ENCODE results near the gene CUBN.

The CUBN gene

GRCh38 chr10:16952610-16953009 is 177.0 kb downstream of the CUBN start:
- DNase-seq (ENCODE audit: low read depth in 2 of 2): no peak

- DNase-seq (ENCODE audit: low read depth in 2 of 2): no peak
Observed at GRCh38 chr10:16952080-16952479, 177.5 kb downstream of the CUBN start.

DNA sequence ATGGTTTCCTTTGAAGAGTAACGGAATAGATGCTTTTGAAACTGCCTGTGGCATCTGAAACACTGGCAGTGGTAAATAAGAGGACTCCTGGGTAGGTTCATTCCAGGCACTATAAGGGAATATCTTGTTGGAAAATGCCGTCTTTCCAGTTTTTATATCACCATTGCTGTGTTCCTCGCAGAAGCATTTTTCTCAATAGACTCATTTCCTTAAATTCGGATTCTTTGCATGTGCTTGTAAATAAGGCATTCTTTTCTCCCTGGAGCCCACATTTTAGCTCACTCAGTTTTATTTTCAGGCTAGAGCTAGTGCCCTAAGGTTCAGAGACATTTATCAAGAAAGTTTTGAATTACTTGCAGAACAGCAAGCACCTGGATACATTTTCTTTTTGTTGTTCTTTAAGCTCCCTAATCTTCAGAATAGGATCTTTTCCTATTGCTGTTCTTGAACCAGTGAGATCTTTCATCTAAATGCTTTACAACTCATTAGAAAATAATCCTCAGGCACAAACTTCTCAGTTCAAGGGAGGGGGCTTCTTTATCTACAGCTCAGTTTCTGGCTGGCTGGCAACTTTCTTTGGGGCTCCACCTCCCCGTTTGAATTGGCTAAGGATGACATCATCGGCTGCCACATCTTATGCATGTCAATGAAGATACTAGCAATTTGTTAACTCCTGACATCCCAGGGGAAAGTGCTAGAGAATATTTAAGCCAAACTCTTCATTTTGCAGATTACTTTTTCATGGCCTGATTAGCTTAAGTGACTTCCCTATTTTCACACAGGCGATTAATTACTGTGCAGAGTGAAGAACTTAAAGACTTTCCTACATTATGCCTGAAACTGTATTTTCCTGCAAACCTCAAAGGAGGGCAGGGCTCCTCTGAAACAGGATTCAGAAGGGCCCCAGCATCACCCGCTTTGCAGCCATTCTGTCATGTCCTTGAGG is 178.7 kb downstream of the CUBN start:
- DNase-seq (ENCODE audit: low read depth in 2 of 2): no peak

GRCh38 chr10:16949816-16950215 is 179.8 kb downstream of the CUBN start:
- no peak for DNase-seq (ENCODE audit: low read depth in 2 of 2)

GRCh38 chr10:16948361-16948760 is 181.2 kb downstream of the CUBN start:
- no peak for DNase-seq (ENCODE audit: low read depth in 2 of 2)

DNA sequence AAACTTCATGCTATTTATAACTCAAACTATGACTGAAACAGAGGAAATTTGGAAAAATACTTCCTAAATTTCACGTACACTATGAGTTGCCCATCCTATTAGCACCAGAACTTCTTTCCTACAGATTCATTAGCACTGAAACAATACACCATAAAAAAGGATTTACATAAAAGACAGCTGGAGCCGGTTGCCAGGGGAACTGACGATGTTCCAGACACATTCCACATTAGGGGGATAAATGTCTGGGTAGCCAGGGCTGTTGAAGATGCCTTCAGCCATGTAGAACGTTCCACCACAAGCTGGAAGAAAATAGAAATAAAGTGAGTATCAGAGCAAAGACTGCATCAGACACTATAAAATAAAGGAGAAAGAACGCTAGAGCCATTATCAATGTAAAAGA is 182.5 kb downstream of the CUBN start:
- DNase-seq (ENCODE audit: low read depth in 2 of 2): no peak

GRCh38 chr10:16945593-16945992 is 184.0 kb downstream of the CUBN start:
- DNase-seq (ENCODE audit: low read depth in 2 of 2): no peak

- no peak for DNase-seq (ENCODE audit: low read depth in 2 of 2)
Observed at GRCh38 chr10:16944986-16945385, 184.6 kb downstream of the CUBN start.

GRCh38 chr10:16944402-16944801 is 185.2 kb downstream of the CUBN start:
- no peak for DNase-seq (ENCODE audit: low read depth in 2 of 2)

GRCh38 chr10:16943295-16944285 is 186.0 kb downstream of the CUBN start:
- DNase-seq (ENCODE audit: low read depth in 2 of 2): no peak

DNA sequence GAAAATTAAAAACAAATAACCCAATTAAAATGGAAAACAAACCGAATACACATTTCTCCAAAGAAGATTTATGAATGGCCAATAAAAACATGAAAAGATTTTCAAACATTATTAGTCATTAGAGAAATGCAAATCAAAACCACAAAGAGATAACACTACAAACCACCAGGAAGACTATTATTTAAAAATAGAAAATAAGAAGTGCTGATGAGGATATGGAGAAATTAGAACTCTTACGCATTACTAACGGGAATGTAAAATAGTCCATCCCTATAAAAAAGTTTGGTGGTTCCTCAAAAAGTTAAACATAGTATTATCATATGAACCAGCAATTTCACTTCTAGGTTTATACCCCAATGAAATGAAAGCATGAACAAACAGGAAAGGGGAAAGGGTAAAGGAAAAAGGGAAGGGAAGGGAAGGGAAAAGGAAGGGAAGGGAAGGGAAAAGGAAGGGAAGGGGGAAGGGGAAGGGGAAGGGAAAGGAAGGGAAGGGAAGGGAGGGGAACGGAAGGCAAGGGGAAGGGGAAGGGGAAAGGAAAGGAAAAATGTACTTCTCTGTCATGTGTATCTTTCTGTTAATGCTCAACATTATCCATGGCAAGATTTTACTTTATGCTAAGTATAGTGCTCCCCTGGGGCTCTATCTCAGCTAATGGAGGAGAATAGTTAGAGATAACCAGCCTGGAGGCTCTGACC is 187.1 kb downstream of the CUBN start:
- no peak for DNase-seq (ENCODE audit: low read depth in 2 of 2)

GRCh38 chr10:16941870-16942269 is 187.7 kb downstream of the CUBN start:
- DNase-seq (ENCODE audit: low read depth in 2 of 2): no peak

GRCh38 chr10:16941067-16941466 is 188.5 kb downstream of the CUBN start:
- no peak for DNase-seq (ENCODE audit: low read depth in 2 of 2)

- no peak for DNase-seq (ENCODE audit: low read depth in 2 of 2)
Observed at GRCh38 chr10:16938952-16939351, 190.7 kb downstream of the CUBN start.

GRCh38 chr10:16934461-16934860 is 195.2 kb downstream of the CUBN start:
- DNase-seq (ENCODE audit: low read depth in 2 of 2): no peak

DNA sequence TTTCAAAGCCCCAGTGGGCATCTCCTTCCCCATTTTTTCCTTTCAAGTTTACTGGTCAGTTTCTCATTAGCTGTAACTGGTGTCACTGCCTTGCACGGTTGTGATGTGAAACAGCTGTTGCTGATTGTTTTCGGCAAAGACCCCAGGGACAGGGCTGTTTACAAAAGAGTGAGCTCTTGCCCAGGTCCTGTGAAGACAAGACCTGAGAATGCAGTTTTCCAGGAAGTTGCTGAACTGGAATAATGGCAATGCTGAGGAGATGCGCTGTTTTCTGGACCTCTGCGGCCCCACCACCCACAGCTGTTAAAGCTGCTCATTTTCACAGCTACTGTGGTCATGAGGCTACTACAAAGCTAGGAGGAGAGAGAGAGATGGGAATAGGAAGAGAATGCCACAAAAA is 195.8 kb downstream of the CUBN start:
- no peak for DNase-seq (ENCODE audit: low read depth in 2 of 2)

GRCh38 chr10:16931930-16932329 is 197.7 kb downstream of the CUBN start:
- DNase-seq (ENCODE audit: low read depth in 2 of 2): no peak

DNA sequence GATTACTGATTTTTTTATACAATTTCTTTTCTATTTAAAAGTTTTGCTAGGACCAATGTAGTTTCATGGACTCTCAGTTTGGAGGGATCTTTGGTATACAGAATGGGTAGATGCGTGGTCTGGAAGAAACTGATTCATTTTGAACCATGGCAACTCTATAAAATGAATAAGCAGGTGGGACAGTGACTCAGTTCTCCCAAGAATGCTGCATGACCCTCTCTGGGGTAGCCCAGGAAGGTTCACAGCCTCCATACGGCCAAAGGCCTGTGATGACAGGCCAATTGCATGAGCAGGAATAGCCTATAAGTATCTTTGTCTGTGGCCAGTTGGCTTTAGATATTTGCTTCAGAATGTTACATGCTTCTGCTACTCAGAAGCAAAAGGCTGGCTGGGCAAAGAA is 199.1 kb downstream of the CUBN start:
- DNase-seq (ENCODE audit: low read depth in 2 of 2): no peak

- DNase-seq (ENCODE audit: low read depth in 2 of 2): no peak
Observed at GRCh38 chr10:16929069-16929468, 200.5 kb downstream of the CUBN start.

DNA sequence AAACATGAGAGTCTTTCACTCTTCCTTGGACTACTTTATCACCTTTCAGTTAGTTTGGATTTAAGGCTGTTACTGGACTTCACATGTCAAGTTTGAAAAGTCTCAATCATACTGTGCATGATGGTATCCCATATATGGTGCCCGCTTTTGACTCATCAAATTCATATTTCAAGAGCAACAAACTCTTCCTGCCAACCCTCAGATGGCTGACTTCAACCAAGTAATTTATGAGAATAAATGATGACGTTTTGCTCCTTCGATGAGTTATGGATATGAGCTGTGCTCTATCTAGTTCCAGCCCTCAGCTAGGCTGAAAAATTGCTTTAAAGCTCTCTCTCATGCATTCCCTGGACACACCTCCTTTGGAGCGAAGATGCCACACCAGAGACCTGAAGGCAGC is 202.1 kb downstream of the CUBN start:
- no peak for DNase-seq (ENCODE audit: low read depth in 2 of 2)

- DNase-seq (ENCODE audit: low read depth in 2 of 2): no peak
Observed at GRCh38 chr10:16923726-16924125, 205.9 kb downstream of the CUBN start.

DNA sequence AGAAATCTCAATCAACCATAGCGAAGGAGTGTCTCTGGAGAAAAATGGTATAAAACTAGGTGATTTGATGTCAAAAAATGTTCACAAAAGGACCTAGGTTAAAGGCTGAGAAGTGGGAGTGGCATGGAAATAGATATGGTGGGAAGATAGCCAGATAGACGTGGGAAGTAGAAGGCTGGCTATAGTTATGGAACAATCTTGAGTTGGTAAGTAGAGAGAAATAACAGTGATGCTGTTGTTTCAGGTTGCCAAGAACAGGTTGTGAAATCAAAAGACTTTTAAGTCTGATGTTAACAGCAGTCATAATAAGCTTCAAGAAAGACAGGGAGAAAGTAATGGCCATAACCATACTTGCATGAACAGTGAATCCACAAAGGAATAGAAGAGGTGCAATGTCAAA is 206.3 kb downstream of the CUBN start:
- DNase-seq (ENCODE audit: low read depth in 2 of 2): no peak
